ENCODE results near the gene ABCC1. TPM values are rescaled to one million over a fixed set of nuclear protein-coding genes. Genes with fewer than 3 reads are reported as not detected.
A peak's percentile ranks its signal among the peaks of the same experiment; 100 is the strongest.

ABCC1 gene
- total RNA-seq, 4 donors from 2014 or later: 19.3 to 43.7 (median 26.2) TPM

- Histone ChIP-seq H3K27me3 (no peaks in the 10 kb centered on the region), H3K4me1 (peaks cover 37 to 50% of the 10 kb centered on the region in 2 donors), H3K36me3 (peaks cover 0 to 11% of the 10 kb centered on the region in 2 donors), H3K27ac (peak overlapping the region; percentile 69 to 87 (median 77)), H3K9me3 (no peaks in the 10 kb centered on the region), H3K4me3 (no peak overlapping the region)
- no peak for TF ChIP-seq CTCF (IDR thresholded peaks at IDR 0.05 in 4 of 5, conservative IDR thresholded peaks at IDR 0.05 in 1 of 5)
- TF ChIP-seq POLR2A (IDR thresholded peaks at IDR 0.05): no peak
- DNase-seq: no peak
- no peak for ATAC-seq
- intact Hi-C loops (cut with DNase I; ENCODE audit: low total_unique reads): no loop called here
- in situ Hi-C loops (cut with MboI; ENCODE audit: low sequenced_read_pairs in 4 of 4): loop anchor here in 1 of 4 donors (25.0 kb wide), 1 partner anchor 127 kb away; the partner anchor contains the start of gene CEP20
Measured at GRCh38 chr16:16013812-16014211, 64.4 kb downstream of the ABCC1 start.

- peaks cover 30 to 44% of the 10 kb centered on the region in 2 donors for H3K4me1 ChIP-seq
- intact Hi-C loops (cut with DNase I; ENCODE audit: low total_unique reads): no loop called here
- no peak overlapping the region for H3K4me3 ChIP-seq
- in situ Hi-C loops (cut with MboI; ENCODE audit: low sequenced_read_pairs in 4 of 4): loop anchor here in 1 of 4 donors (25.0 kb wide), 1 partner anchor 127 kb away; the partner anchor contains the start of gene CEP20
- peak overlapping the region; percentile 69 to 87 (median 77) for H3K27ac ChIP-seq
- TF ChIP-seq POLR2A (IDR thresholded peaks at IDR 0.05): no peak
- no peak for TF ChIP-seq CTCF (IDR thresholded peaks at IDR 0.05 in 4 of 5, conservative IDR thresholded peaks at IDR 0.05 in 1 of 5)
- DNase-seq (peak; percentile 61 to 76), ATAC-seq (peak; percentile 82 to 85)
- no peaks in the 10 kb centered on the region for H3K9me3 ChIP-seq
- peaks cover 0 to 12% of the 10 kb centered on the region in 2 donors for H3K36me3 ChIP-seq
- no peaks in the 10 kb centered on the region for H3K27me3 ChIP-seq
Measured at GRCh38 chr16:16014329-16015224, 65.2 kb downstream of the ABCC1 start.

- H3K36me3 ChIP-seq: peaks cover 0 to 19% of the 10 kb centered on the region in 2 donors
- H3K27ac ChIP-seq: peak overlapping the region in 3 of 4 donors; percentile 69 to 81 (median 73)
- peaks cover 29 to 41% of the 10 kb centered on the region in 2 donors for H3K4me1 ChIP-seq
Measured at GRCh38 chr16:16015849-16016248, 66.4 kb downstream of the ABCC1 start.

GRCh38 chr16:16016388-16016964 is 67.1 kb downstream of the ABCC1 start:
- Histone ChIP-seq H3K27me3 (no peaks in the 10 kb centered on the region), H3K4me1 (peaks cover 35 to 48% of the 10 kb centered on the region in 2 donors), H3K36me3 (peaks cover 0 to 19% of the 10 kb centered on the region in 2 donors), H3K9me3 (no peaks in the 10 kb centered on the region), H3K4me3 (no peak overlapping the region), H3K27ac (peak overlapping the region in 2 of 4 donors; percentile 0 to 81)
- no peak for DNase-seq
- TF ChIP-seq POLR2A (IDR thresholded peaks at IDR 0.05) (no peak), CTCF (IDR thresholded peaks at IDR 0.05 in 4 of 5, conservative IDR thresholded peaks at IDR 0.05 in 1 of 5) (no peak)
- intact Hi-C loops (cut with DNase I; ENCODE audit: low total_unique reads): no loop called here
- no peak for ATAC-seq
- in situ Hi-C loops (cut with MboI; ENCODE audit: low sequenced_read_pairs in 4 of 4): loop anchor here in 1 of 4 donors (25.0 kb wide), 1 partner anchor 129 kb away; the partner anchor contains the start of gene CEP20

More at GRCh38 chr16:16015849-16016248, 66.4 kb downstream of the ABCC1 start:
- intact Hi-C loops (cut with DNase I; ENCODE audit: low total_unique reads): no loop called here
- H3K4me3 ChIP-seq: no peak overlapping the region
- in situ Hi-C loops (cut with MboI; ENCODE audit: low sequenced_read_pairs in 4 of 4): loop anchor here in 1 of 4 donors (25.0 kb wide), 1 partner anchor 129 kb away; the partner anchor contains the start of gene CEP20
- DNase-seq (no peak), ATAC-seq (no peak)
- H3K9me3 ChIP-seq: no peaks in the 10 kb centered on the region
- TF ChIP-seq CTCF (IDR thresholded peaks at IDR 0.05 in 4 of 5, conservative IDR thresholded peaks at IDR 0.05 in 1 of 5) (no peak), POLR2A (IDR thresholded peaks at IDR 0.05) (no peak)
- H3K27me3 ChIP-seq: no peaks in the 10 kb centered on the region
